Measurements from ENCODE around the gene CRIP3. TPM values are rescaled to one million over a fixed set of nuclear protein-coding genes. Genes with fewer than 3 reads are reported as not detected.
"Not testable (repeated sequence)": the region's sequence is repeated elsewhere in the genome, so short reads cannot be mapped to it uniquely, and the experiment has no call there.

Gene CRIP3
- total RNA-seq, 1 donor from 2014 or later, result 0.62 TPM

GRCh38 chr6:43306086-43306485, 2.5 kb downstream of the CRIP3 start:
- no peak for DNase-seq

- no peak for DNase-seq
Observed at GRCh38 chr6:43304882-43305281, 3.7 kb downstream of the CRIP3 start.

- no peak for DNase-seq
Observed at GRCh38 chr6:43304361-43304760, 4.3 kb downstream of the CRIP3 start.

GRCh38 chr6:43303751-43304331, 4.8 kb downstream of the CRIP3 start:
- DNase-seq, result no peak

GRCh38 chr6:43303006-43303405, 5.6 kb downstream of the CRIP3 start:
- DNase-seq, result not testable (repeated sequence)

- no peak for DNase-seq
Observed at GRCh38 chr6:43302126-43302525, 6.5 kb downstream of the CRIP3 start.

GRCh38 chr6:43301081-43301870, 7.3 kb downstream of the CRIP3 start:
- DNase-seq, result no peak

- no peak for DNase-seq
Observed at GRCh38 chr6:43299338-43300293, 9.0 kb downstream of the CRIP3 start.

GRCh38 chr6:43298565-43299337, 9.9 kb downstream of the CRIP3 start:
- no peak for DNase-seq

GRCh38 chr6:43297644-43298564, 10.7 kb downstream of the CRIP3 start, which contains the start of gene SLC22A7:
SLC22A7 (plus strand) TSS chr6:43298260; CDS start chr6:43298359, 99 bp downstream.
- DNase-seq, result no peak

GRCh38 chr6:43296780-43297497, 11.7 kb downstream of the CRIP3 start:
- DNase-seq, result no peak

- DNase-seq, result no peak
Observed at GRCh38 chr6:43295456-43295855, 13.2 kb downstream of the CRIP3 start.

- no peak for DNase-seq
Observed at GRCh38 chr6:43294536-43294935, 14.1 kb downstream of the CRIP3 start.

GRCh38 chr6:43293698-43294097, 14.9 kb downstream of the CRIP3 start:
- DNase-seq, result no peak

GRCh38 chr6:43292763-43293318, 15.8 kb downstream of the CRIP3 start:
- DNase-seq, result no peak

GRCh38 chr6:43292341-43292740, 16.3 kb downstream of the CRIP3 start:
- DNase-seq, result no peak

GRCh38 chr6:43291708-43292107, 16.9 kb downstream of the CRIP3 start:
- DNase-seq, result no peak

- DNase-seq, result no peak
Observed at GRCh38 chr6:43290905-43291355, 17.7 kb downstream of the CRIP3 start.

GRCh38 chr6:43290339-43290904, 18.2 kb downstream of the CRIP3 start:
- no peak for DNase-seq
